GM12892 (cell line): ENCODE measurements around the gene SLC35F6.
"Not testable (repeated sequence)": the region's sequence is repeated elsewhere in the genome, so short reads cannot be mapped to it uniquely, and the experiment has no call there.

Source experiments
- DNase-seq: peaks from one replicate; pipeline ENCODE4 v3.0.0; 2011; ENCODE audit not compliant: insufficient read length
- FAIRE-seq: peaks from 2 replicates; lab custom pipeline; 2011; peaks lifted over from hg19 to GRCh38; lab: Jason Lieb, UNC
- POLR2A ChIP-seq: IDR thresholded peaks from 2 replicates; pipeline ENCODE4 v1.6.1; 2011; ENCODE audit warnings: low read depth, low read length, control low read depth
- POLR2AphosphoS5 ChIP-seq: IDR thresholded peaks from 2 replicates; pipeline ENCODE4 v1.6.1; 2011; ENCODE audit warnings: low read depth, low read length, control low read depth
- TAF1 ChIP-seq: IDR thresholded peaks from 2 replicates; pipeline ENCODE4 v1.6.1; 2011; ENCODE audit warnings: low read depth, mild to moderate bottlenecking, control low read depth, low read length, borderline replicate concordance

SLC35F6 gene

GRCh38 chr2:26746934-26747333, 17.1 kb upstream of the SLC35F6 start:
- FAIRE-seq, result no peak
- no peak for DNase-seq
- TF ChIP-seq POLR2AphosphoS5 (no peak), POLR2A (no peak), TAF1 (no peak)

- DNase-seq, FAIRE-seq: not testable (repeated sequence)
Observed at GRCh38 chr2:26749787-26750420, 14.2 kb upstream of the SLC35F6 start.

GRCh38 chr2:26750467-26750866, 13.6 kb upstream of the SLC35F6 start:
- not testable (repeated sequence) for FAIRE-seq, DNase-seq

- no peak for DNase-seq
Observed at GRCh38 chr2:26752656-26753055, 11.4 kb upstream of the SLC35F6 start.

GRCh38 chr2:26754539-26754938, 9.5 kb upstream of the SLC35F6 start:
- DNase-seq (no peak), FAIRE-seq (no peak)
- TF ChIP-seq POLR2AphosphoS5, result no peak
- no peak for TF ChIP-seq TAF1
- no peak for TF ChIP-seq POLR2A

More at GRCh38 chr2:26752656-26753055, 11.4 kb upstream of the SLC35F6 start:
- no peak for FAIRE-seq
- TF ChIP-seq TAF1 (no peak), POLR2AphosphoS5 (no peak), POLR2A (no peak)

GRCh38 chr2:26754972-26755670, 9.0 kb upstream of the SLC35F6 start:
- no peak for DNase-seq
- TF ChIP-seq POLR2AphosphoS5 (no peak), POLR2A (no peak), TAF1 (no peak)
- FAIRE-seq, result no peak

GRCh38 chr2:26756337-26756736, 7.7 kb upstream of the SLC35F6 start:
- TF ChIP-seq TAF1 (no peak), POLR2A (no peak), POLR2AphosphoS5 (no peak)
- FAIRE-seq (no peak), DNase-seq (no peak)

- DNase-seq (no peak), FAIRE-seq (no peak)
- TF ChIP-seq POLR2AphosphoS5 (no peak), TAF1 (no peak), POLR2A (no peak)
Observed at GRCh38 chr2:26757873-26758789, 6.0 kb upstream of the SLC35F6 start.

- FAIRE-seq, result no peak
- no peak for TF ChIP-seq POLR2AphosphoS5
- no peak for TF ChIP-seq TAF1
- TF ChIP-seq POLR2A, result no peak
- DNase-seq, result no peak
Observed at GRCh38 chr2:26758790-26759321, 5.2 kb upstream of the SLC35F6 start.

- TF ChIP-seq POLR2AphosphoS5 (no peak), TAF1 (no peak), POLR2A (no peak)
- FAIRE-seq (no peak), DNase-seq (no peak)
Observed at GRCh38 chr2:26759845-26760244, 4.2 kb upstream of the SLC35F6 start.

GRCh38 chr2:26760991-26761390, 3.1 kb upstream of the SLC35F6 start:
- FAIRE-seq, DNase-seq: not testable (repeated sequence)

- no peak for TF ChIP-seq POLR2AphosphoS5
- TF ChIP-seq POLR2A, result no peak
- no peak for TF ChIP-seq TAF1
- DNase-seq (no peak), FAIRE-seq (no peak)
Observed at GRCh38 chr2:26763019-26763418, 1.1 kb upstream of the SLC35F6 start.
